ENCODE results near the gene FOXA1. TPM values are rescaled to one million over a fixed set of nuclear protein-coding genes. Genes with fewer than 3 reads are reported as not detected.
"Not testable (repeated sequence)": the region's sequence is repeated elsewhere in the genome, so short reads cannot be mapped to it uniquely, and the experiment has no call there.

Gene FOXA1
- total RNA-seq, 1 experiment from 2014 or later = 2.5 TPM

GRCh38 chr14:37565550-37565949, 29.5 kb downstream of the FOXA1 start:
- Histone ChIP-seq H3K27me3 (no peaks in the 10 kb centered on the region), H3K27ac (no peak overlapping the region), H3K4me1 (no peaks in the 10 kb centered on the region), H3K4me3 (no peak overlapping the region), H3K36me3 (no peaks in the 10 kb centered on the region), H3K9me3 (replicated peaks) (no peaks in the 10 kb centered on the region)
- no peak for DNase-seq

- Histone ChIP-seq H3K9me3 (replicated peaks) (no peaks in the 10 kb centered on the region), H3K27me3 (no peaks in the 10 kb centered on the region), H3K27ac (no peak overlapping the region), H3K36me3 (no peaks in the 10 kb centered on the region), H3K4me1 (no peaks in the 10 kb centered on the region), H3K4me3 (no peak overlapping the region)
- DNase-seq = no peak
Observed at GRCh38 chr14:37563189-37563588, 31.9 kb downstream of the FOXA1 start.

- no peaks in the 10 kb centered on the region for H3K36me3 ChIP-seq
- no peaks in the 10 kb centered on the region for H3K4me1 ChIP-seq
- no peak overlapping the region for H3K27ac ChIP-seq
- H3K4me3 ChIP-seq = no peak overlapping the region
- no peaks in the 10 kb centered on the region for H3K27me3 ChIP-seq
- no peaks in the 10 kb centered on the region for H3K9me3 ChIP-seq (replicated peaks)
- no peak for DNase-seq
Observed at GRCh38 chr14:37559386-37559785, 35.7 kb downstream of the FOXA1 start.

- Histone ChIP-seq H3K9me3 (replicated peaks) (no peaks in the 10 kb centered on the region), H3K36me3 (no peaks in the 10 kb centered on the region)
Observed at GRCh38 chr14:37558740-37559139, 36.3 kb downstream of the FOXA1 start.

GRCh38 chr14:37555596-37555995, 39.5 kb downstream of the FOXA1 start:
- not testable (repeated sequence) for H3K4me1 ChIP-seq; H3K27me3 ChIP-seq; DNase-seq; H3K36me3 ChIP-seq; H3K27ac ChIP-seq; H3K4me3 ChIP-seq; H3K9me3 ChIP-seq (replicated peaks)

More at GRCh38 chr14:37558740-37559139, 36.3 kb downstream of the FOXA1 start:
- Histone ChIP-seq H3K4me3 (no peak overlapping the region), H3K27me3 (no peaks in the 10 kb centered on the region), H3K4me1 (no peaks in the 10 kb centered on the region), H3K27ac (no peak overlapping the region)
- no peak for DNase-seq

GRCh38 chr14:37553935-37554550, 41.0 kb downstream of the FOXA1 start:
- DNase-seq = no peak
- Histone ChIP-seq H3K27me3 (no peaks in the 10 kb centered on the region), H3K4me1 (no peaks in the 10 kb centered on the region), H3K36me3 (no peaks in the 10 kb centered on the region), H3K4me3 (no peak overlapping the region), H3K27ac (no peak overlapping the region), H3K9me3 (replicated peaks) (0 out of 2 replicates have a peak, but pooled peaks cover 3% of the 10 kb centered on the region)

GRCh38 chr14:37551119-37551518, 43.9 kb downstream of the FOXA1 start:
- no peak for DNase-seq
- Histone ChIP-seq H3K36me3 (no peaks in the 10 kb centered on the region), H3K27ac (no peak overlapping the region), H3K4me3 (no peak overlapping the region), H3K27me3 (no peaks in the 10 kb centered on the region), H3K9me3 (replicated peaks) (0 out of 2 replicates have a peak, but pooled peaks cover 3% of the 10 kb centered on the region), H3K4me1 (no peaks in the 10 kb centered on the region)

GRCh38 chr14:37550511-37550910, 44.5 kb downstream of the FOXA1 start:
- H3K4me1 ChIP-seq = no peaks in the 10 kb centered on the region
- DNase-seq = no peak
- no peaks in the 10 kb centered on the region for H3K27me3 ChIP-seq
- 0 out of 2 replicates have a peak, but pooled peaks cover 3% of the 10 kb centered on the region for H3K9me3 ChIP-seq (replicated peaks)
- no peak overlapping the region for H3K4me3 ChIP-seq
- no peaks in the 10 kb centered on the region for H3K36me3 ChIP-seq
- no peak overlapping the region for H3K27ac ChIP-seq

GRCh38 chr14:37546621-37547447, 48.2 kb downstream of the FOXA1 start:
- Histone ChIP-seq H3K4me1 (no peaks in the 10 kb centered on the region), H3K27ac (no peak overlapping the region), H3K4me3 (no peak overlapping the region), H3K36me3 (no peaks in the 10 kb centered on the region), H3K9me3 (replicated peaks) (no peaks in the 10 kb centered on the region), H3K27me3 (no peaks in the 10 kb centered on the region)
- DNase-seq = peak in 1 of 2 experiments; percentile 27

- Histone ChIP-seq H3K4me1 (no peaks in the 10 kb centered on the region), H3K36me3 (no peaks in the 10 kb centered on the region), H3K27me3 (no peaks in the 10 kb centered on the region), H3K27ac (no peak overlapping the region), H3K9me3 (replicated peaks) (no peaks in the 10 kb centered on the region), H3K4me3 (no peak overlapping the region)
- no peak for DNase-seq
Observed at GRCh38 chr14:37545174-37545573, 49.9 kb downstream of the FOXA1 start.

- Histone ChIP-seq H3K4me1 (no peaks in the 10 kb centered on the region), H3K27ac (no peak overlapping the region), H3K9me3 (replicated peaks) (no peaks in the 10 kb centered on the region), H3K36me3 (no peaks in the 10 kb centered on the region), H3K4me3 (no peak overlapping the region), H3K27me3 (no peaks in the 10 kb centered on the region)
- no peak for DNase-seq
Observed at GRCh38 chr14:37544407-37544806, 50.6 kb downstream of the FOXA1 start.

- H3K36me3 ChIP-seq = no peaks in the 10 kb centered on the region
- H3K27ac ChIP-seq = no peak overlapping the region
- H3K4me3 ChIP-seq = no peak overlapping the region
- H3K9me3 ChIP-seq (replicated peaks) = no peaks in the 10 kb centered on the region
- no peak for DNase-seq
- H3K4me1 ChIP-seq = no peaks in the 10 kb centered on the region
- H3K27me3 ChIP-seq = no peaks in the 10 kb centered on the region
Observed at GRCh38 chr14:37539992-37540391, 55.1 kb downstream of the FOXA1 start.

Other genes with a start within 250 kb of the FOXA1 start
- 0.06 and 0.08 TPM in 2 replicates for gene TTC6, start 380 bp upstream of the FOXA1 start, total RNA-seq (2014; rRNA removed; shearing (Covaris generic))

Data from SJCRH30 (cell line).